NCI-H2227 (cell line): ENCODE measurements around the gene P4HA2.

Experiments used
- DNase-seq: peaks from one replicate; lab custom pipeline; 2025; ENCODE audit not compliant: unreplicated experiment; lab: John Stamatoyannopoulos, UW

Gene P4HA2

DNA sequence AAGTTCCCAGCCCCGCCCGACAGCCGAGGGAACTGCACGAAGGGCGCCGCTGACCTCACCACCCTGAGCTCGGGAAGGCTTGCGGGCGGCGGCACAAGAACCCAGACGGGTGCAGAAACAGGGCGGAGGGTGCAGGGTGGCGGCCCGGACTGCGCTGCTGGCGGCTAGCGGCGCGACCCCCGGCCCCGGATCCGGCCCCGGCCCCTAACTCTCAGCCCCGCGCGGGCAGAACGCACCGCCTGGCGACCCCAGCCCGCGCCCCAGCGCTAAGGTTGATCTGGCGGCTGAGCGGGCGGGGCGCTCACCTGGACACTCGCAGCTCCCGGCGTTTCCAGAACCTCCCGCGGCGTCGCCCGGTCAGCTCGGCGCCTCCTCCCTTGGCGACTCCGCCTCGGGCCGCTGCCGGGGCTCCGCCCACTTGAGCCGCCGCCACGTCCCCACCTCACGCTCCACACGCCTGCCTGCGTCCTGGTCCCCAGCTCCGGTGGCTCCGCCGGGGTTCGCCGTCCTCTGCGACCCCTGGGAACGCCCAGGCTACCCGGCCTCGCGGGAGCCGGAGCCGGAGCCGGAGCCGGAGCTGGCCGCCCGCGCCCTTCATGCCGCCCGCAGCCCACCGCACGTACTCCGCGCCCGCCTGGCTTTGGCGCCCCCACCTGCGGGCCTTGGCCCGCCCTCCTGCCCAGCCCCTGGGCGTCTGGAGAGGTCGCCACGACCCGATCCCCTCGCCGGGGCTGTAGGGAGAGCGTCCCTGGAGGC lies at the start of gene P4HA2:
Gene P4HA2 (minus strand): TSS at position 369 of the 756 bp plus-strand sequence. CDS start 9,227 bp downstream, outside the sequence.
- DNase-seq, result peak; percentile 73

- no peak for DNase-seq
Observed at GRCh38 chr5:132277256-132277655, 49.6 kb upstream of the P4HA2 start.

- DNase-seq, result no peak
Observed at GRCh38 chr5:132275367-132276220, 47.9 kb upstream of the P4HA2 start.

- DNase-seq, result no peak
Observed at GRCh38 chr5:132274050-132274792, 46.6 kb upstream of the P4HA2 start.

GRCh38 chr5:132273631-132274030 lies 46.0 kb upstream of the P4HA2 start:
- no peak for DNase-seq

DNA sequence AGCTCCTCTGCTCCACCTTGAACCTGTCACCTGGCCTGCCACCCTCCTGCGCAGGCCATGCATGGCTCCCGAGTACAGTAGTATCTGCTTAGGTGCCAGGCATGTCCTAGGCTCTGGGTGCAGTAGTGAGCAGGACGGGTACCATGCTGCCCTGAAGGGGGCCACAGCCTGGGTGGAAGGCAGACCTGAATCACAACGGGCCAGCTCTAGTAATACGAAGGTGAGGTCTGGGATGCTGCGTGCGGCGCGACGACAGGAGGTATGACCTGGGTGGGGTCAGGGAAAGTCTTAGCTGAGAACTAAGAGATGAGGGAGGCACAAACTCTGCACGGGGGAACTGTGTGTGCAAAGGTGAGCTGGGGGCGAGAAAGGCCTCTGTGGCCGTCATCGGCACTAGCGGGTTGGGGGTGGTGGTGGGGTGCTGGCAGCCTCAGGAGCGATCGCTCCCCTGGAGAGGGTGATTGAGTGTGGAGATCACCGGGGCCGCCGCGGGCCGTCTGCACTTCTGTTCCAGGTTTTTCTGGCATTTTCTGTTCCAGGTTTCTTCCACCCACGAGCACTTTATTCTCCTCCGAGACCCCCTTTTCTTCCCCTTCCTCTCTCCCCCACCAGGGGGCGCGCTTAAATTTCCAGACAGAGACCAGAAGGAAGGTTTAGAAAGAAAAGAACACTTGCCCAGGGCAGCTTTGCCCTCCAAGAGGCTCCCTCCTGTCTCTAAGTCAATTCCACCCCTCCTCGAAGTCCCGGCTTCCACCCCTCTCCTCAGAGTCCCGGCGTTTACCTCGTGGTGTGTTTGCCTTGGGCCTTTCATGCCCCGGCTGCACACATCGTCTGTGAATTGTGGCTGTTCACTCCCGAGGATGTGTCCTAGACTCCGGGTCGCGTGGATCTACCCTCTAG lies 44.9 kb upstream of the P4HA2 start:
- DNase-seq, result peak; percentile 16

DNA sequence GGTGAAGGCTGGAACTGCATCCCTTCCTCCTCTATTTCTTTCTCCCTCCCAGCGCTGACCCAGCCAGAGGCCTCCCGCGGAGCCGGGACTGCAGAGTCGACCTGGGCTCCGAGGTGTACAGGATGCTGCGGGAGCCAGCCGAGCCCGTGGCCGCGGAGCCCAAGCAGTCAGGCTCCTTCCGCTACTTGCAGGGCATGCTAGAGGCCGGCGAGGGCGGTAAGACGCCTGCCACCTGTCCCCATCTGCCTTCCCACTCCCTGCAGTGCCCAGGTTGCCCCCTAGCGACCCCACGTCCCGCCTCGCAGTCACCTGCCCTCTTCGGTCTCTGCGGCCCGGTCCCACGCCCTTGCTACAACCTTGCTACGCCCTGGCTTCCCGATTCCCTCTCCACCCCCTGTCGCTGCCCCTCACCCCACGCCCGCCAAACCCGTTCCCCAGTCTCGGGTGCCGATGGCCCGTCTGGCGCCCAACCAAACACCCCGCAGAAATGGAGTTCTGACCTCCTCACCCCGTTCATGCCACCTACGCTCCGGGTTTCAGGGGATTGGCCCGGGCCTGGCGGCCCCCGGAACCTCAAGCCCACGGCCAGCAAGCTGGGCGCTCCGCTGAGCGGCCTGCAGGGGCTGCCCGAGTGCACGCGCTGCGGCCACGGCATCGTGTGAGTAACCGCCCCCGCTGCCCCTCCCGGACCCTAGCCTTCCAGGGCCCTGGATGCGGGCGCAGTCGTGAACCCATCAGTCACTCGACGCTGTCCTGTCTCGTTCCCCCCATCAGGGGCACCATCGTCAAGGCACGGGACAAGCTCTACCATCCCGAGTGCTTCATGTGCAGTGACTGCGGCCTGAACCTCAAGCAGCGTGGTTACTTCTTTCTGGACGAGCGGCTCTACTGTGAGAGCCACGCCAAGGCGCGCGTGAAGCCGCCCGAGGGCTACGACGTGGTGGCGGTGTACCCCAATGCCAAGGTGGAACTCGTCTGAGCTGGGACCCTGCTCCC lies 43.9 kb upstream of the P4HA2 start:
- DNase-seq, result no peak

GRCh38 chr5:132270706-132271105 lies 43.1 kb upstream of the P4HA2 start:
- DNase-seq, result no peak

DNA sequence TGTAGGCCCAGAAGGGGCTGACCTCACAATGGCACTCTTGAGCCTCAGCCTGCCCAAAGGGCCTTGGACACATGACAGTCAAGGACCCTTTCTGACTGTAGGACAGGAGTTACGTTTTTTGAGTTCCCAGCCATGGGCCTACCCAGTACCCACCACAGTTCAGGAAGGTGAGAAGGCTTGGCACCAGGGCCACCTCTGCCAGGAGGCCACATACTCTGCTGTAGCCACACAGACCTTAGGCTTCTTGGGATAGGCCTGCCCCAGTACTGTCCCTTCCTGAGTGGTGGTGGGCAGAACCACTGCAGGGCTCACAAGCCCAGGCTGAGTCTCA lies 42.6 kb upstream of the P4HA2 start:
- no peak for DNase-seq

- DNase-seq, result no peak
Observed at GRCh38 chr5:132269635-132270334, 42.1 kb upstream of the P4HA2 start.

DNA sequence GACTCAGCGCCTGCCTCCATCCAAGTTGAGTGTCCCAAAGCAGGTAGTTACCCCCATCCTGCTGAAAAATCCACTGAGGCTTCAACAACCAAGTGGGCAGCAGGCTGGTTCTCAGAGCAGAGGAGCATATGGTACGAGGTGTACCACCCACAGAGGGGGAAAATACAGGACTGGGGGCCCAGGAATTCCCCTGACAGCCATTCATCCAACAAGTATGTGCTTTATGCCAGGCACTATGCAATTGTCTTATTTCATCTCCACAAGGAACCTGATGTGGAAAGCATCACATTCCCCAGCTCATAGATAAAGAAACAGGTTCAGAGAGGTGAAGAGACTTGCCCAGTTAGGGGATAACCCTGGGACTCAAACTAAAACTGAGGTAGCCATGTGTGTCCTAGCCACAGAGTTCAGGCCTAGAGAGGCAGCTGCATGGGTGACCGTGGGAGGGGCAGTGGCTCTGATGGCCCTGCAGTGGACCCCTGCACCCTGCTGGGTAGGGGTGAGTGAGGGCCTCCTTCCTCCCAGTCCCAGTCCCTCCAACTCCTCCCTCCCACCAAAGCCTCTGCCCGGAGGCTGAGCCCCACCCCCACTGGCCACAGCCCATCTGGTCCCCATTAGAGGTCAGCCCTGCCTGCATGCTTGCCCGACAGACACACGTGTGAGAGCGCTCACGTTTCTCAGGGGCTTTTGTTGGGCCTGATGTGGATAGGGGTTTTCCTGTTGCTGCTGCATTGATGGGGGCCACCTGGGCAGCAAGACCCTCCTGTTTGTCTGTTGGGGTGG lies 41.3 kb upstream of the P4HA2 start:
- DNase-seq, result no peak

- DNase-seq, result no peak
Observed at GRCh38 chr5:132267931-132268768, 40.5 kb upstream of the P4HA2 start.

DNA sequence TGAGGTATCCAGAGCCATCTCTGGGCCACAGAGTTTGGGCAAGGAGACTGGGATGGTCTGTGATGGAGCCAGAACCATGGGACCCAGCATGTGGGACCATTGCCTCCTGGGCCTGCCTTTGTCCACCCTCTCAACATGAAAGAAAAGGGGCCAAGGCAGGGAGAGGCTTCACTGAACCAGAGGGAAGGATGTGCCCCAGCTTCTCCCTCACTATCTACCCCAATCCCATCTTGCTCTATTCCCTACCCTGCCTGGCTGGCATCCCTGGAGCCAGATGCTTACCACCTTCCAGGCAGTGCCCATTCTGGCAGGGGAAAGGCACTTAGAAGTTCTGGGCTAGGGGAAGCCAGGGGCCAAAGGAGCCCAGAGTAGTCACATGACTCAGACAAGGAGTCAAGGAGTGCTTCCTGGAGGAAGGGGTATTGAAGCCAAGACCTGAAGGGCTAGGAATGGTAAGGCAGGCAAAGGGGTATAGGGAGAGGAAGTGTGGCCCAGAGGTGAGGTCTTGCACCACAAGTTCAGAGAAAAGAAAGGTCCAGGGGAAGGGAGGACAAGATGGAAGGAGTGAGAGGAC lies 39.6 kb upstream of the P4HA2 start:
- no peak for DNase-seq

DNA sequence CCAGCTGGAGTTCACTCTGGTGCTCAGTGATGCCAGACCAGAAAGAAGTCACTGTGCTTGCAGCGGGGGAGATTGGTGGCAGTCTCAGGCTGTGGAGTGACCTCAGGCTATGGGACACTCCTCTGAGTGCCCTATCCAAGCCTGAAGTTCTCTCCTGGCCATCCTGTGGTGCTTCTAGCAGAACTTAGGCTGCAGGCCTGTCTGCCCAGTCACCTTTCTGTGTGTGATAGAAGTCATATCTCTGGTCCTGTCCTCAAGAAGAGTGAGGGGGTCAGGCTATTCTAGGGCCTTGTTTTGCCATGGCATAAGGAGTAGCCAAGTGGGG lies 39.1 kb upstream of the P4HA2 start:
- no peak for DNase-seq

- no peak for DNase-seq
Observed at GRCh38 chr5:132266031-132266835, 38.6 kb upstream of the P4HA2 start.
